ENCODE measurements around the gene ZNF492. TPM values are rescaled to one million over a fixed set of nuclear protein-coding genes. Genes with fewer than 3 reads are reported as not detected.

Gene ZNF492
- total RNA-seq, 3 donors from 2014 or later (not counting 1 experiment from before 2014, with no cell fraction given) = 0.40 to 0.54 TPM; not detected in 1

GRCh38 chr19:22601906-22602630 is 32.1 kb upstream of the ZNF492 start:
- Mint-ChIP-seq H3K27me3 (ENCODE audit: low read depth in 2 of 2) (no peaks in the 10 kb centered on the region), H3K9me3 (peaks cover 21 to 36% of the 10 kb centered on the region in 2 donors), H3K36me3 (no peaks in the 10 kb centered on the region), H3K4me3 (no peak overlapping the region), H3K27ac (no peak overlapping the region), H3K4me1 (no peaks in the 10 kb centered on the region)
- no peak for DNase-seq
- Histone ChIP-seq H3K4me3 (ENCODE audit: low read length) (no peak overlapping the region), H3K27me3 (ENCODE audit: control insufficient read depth, insufficient read depth, low read length) (no peaks in the 10 kb centered on the region), H3K4me1 (ENCODE audit: control insufficient read depth, insufficient read depth, low read length) (no peaks in the 10 kb centered on the region), H3K27ac (ENCODE audit: low read length) (no peak overlapping the region), H3K9me3 (ENCODE audit: control insufficient read depth, insufficient read depth, low read length) (peaks cover 48% of the 10 kb centered on the region), H3K36me3 (ENCODE audit: control insufficient read depth, insufficient read depth, low read length) (no peaks in the 10 kb centered on the region)
- TF ChIP-seq, protein P1, sequence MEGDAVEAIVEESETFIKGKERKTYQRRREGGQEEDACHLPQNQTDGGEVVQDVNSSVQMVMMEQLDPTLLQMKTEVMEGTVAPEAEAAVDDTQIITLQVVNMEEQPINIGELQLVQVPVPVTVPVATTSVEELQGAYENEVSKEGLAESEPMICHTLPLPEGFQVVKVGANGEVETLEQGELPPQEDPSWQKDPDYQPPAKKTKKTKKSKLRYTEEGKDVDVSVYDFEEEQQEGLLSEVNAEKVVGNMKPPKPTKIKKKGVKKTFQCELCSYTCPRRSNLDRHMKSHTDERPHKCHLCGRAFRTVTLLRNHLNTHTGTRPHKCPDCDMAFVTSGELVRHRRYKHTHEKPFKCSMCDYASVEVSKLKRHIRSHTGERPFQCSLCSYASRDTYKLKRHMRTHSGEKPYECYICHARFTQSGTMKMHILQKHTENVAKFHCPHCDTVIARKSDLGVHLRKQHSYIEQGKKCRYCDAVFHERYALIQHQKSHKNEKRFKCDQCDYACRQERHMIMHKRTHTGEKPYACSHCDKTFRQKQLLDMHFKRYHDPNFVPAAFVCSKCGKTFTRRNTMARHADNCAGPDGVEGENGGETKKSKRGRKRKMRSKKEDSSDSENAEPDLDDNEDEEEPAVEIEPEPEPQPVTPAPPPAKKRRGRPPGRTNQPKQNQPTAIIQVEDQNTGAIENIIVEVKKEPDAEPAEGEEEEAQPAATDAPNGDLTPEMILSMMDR (IDR thresholded peaks at IDR 0.05) = no peak
- WGBS (ENCODE audit: insufficient coverage) = 85% methylated on average over 10 of the region's 12 CpGs
- ATAC-seq = no peak
- intact Hi-C loops (cut with micrococcal nuclease) = no loop called here

- no peaks in the 10 kb centered on the region for H3K4me1 ChIP-seq (ENCODE audit: control insufficient read depth, insufficient read depth, low read length)
- 73% methylated on average over 19 of the region's 19 CpGs for WGBS (ENCODE audit: insufficient coverage)
- DNase-seq = no peak
- H3K27me3 ChIP-seq (ENCODE audit: control insufficient read depth, insufficient read depth, low read length) = no peaks in the 10 kb centered on the region
- no peak overlapping the region for H3K4me3 ChIP-seq (ENCODE audit: low read length)
- TF ChIP-seq, protein P1 (IDR thresholded peaks at IDR 0.05) = no peak
- H3K27me3 Mint-ChIP-seq (ENCODE audit: low read depth in 2 of 2) = no peaks in the 10 kb centered on the region
- no peak for ATAC-seq
- H3K27ac Mint-ChIP-seq = no peak overlapping the region
- intact Hi-C loops (cut with micrococcal nuclease) = no loop called here
- no peaks in the 10 kb centered on the region for H3K36me3 ChIP-seq (ENCODE audit: control insufficient read depth, insufficient read depth, low read length)
- no peak overlapping the region for H3K27ac ChIP-seq (ENCODE audit: low read length)
- peaks cover 21 to 36% of the 10 kb centered on the region in 2 donors for H3K9me3 Mint-ChIP-seq
- no peaks in the 10 kb centered on the region for H3K36me3 Mint-ChIP-seq
- H3K4me1 Mint-ChIP-seq = no peaks in the 10 kb centered on the region
- peaks cover 48% of the 10 kb centered on the region for H3K9me3 ChIP-seq (ENCODE audit: control insufficient read depth, insufficient read depth, low read length)
- H3K4me3 Mint-ChIP-seq = no peak overlapping the region
Measured at GRCh38 chr19:22602631-22603272, 31.4 kb upstream of the ZNF492 start.

DNA sequence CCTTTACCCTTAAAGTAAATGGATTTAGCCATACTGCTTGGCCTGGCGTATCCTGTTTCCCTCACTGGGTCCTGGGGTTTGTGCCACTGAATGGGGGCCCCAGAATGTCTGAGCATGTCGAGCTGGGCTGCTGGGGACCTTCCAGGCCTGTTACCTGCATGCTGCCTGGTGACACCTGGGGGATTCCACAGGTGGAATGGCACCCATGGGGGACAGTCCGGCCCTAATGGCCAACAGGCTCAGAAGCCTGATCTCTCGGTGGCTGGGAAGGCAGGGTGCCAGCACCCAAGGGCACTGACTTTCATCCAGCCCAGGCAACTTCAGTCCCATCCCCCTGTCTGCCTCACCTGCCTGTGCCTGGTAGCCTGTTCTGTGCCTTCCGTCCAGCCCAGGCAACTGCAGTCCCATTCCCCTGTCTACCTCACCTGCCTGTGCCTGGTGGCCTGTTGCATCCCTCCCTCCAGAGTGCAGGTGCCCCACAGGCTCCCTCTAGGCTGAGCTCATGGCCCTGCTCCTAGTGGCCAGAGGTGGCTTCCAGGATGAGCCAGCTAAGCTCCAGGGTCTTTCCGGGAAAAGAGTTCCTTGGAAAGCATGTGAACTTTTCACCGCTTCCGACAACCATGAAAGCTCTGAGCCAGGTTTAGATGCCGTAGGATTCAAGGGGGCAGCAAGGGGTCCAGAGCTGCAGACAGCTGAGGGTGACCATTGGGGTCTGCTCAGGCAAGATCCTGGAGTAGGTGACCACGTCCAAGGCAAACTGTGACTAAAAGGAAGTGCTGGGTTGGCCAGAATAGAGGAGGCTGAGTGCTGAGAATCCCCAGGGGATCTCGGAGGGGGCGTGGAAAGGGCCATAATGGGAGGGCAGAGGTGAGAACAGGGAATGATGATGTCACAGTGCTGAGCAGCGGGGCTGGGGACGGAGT is 30.3 kb upstream of the ZNF492 start:
- H3K4me3 Mint-ChIP-seq = no peak overlapping the region
- H3K27ac Mint-ChIP-seq = no peak overlapping the region
- ATAC-seq = no peak
- H3K27ac ChIP-seq (ENCODE audit: low read length) = no peak overlapping the region
- H3K4me1 Mint-ChIP-seq = no peaks in the 10 kb centered on the region
- H3K36me3 Mint-ChIP-seq = no peaks in the 10 kb centered on the region
- TF ChIP-seq, protein P1 (IDR thresholded peaks at IDR 0.05) = no peak
- H3K27me3 ChIP-seq (ENCODE audit: control insufficient read depth, insufficient read depth, low read length) = no peaks in the 10 kb centered on the region
- H3K36me3 ChIP-seq (ENCODE audit: control insufficient read depth, insufficient read depth, low read length) = no peaks in the 10 kb centered on the region
- H3K9me3 Mint-ChIP-seq = peaks cover 15 to 31% of the 10 kb centered on the region in 2 donors
- no peak for DNase-seq
- H3K4me1 ChIP-seq (ENCODE audit: control insufficient read depth, insufficient read depth, low read length) = no peaks in the 10 kb centered on the region
- intact Hi-C loops (cut with micrococcal nuclease) = no loop called here
- no peak overlapping the region for H3K4me3 ChIP-seq (ENCODE audit: low read length)
- no peaks in the 10 kb centered on the region for H3K27me3 Mint-ChIP-seq (ENCODE audit: low read depth in 2 of 2)
- peaks cover 52% of the 10 kb centered on the region for H3K9me3 ChIP-seq (ENCODE audit: control insufficient read depth, insufficient read depth, low read length)
- 81% methylated on average over 14 of the region's 14 CpGs for WGBS (ENCODE audit: insufficient coverage)

Measured in natural killer cell (primary cell).